ENCODE measurements around the gene PDE10A. TPM values are rescaled to one million over a fixed set of nuclear protein-coding genes. Genes with fewer than 3 reads are reported as not detected.
A peak's percentile ranks its signal among the peaks of the same experiment; 100 is the strongest.
"Not testable (repeated sequence)": the region's sequence is repeated elsewhere in the genome, so short reads cannot be mapped to it uniquely, and the experiment has no call there.

Gene PDE10A
- total and polyA plus RNA-seq, 2 of the 8 experiments (the other 6 are each of a cell fraction or from before 2014, with no cell fraction given) = 1.1 to 2.4 TPM

DNA sequence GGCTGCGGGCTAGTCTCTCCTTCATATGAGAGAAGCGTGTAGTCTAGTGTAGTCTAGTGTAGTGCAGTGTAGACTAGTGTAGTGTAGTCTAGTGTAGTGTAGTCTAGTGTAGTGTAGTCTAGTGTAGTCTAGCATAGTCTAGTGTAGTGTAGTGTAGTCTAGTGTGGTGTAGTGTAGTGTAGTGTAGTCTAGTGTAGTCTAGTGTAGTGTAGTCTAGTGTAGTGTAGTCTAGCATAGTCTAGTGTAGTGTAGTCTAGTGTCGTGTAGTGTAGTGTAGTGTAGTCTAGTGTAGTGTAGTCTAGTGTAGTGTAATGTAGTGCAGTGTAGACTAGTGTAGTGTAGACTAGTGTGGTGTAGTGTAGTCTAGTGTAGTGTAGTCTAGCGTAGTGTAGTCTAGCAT lies 44.1 kb downstream of the PDE10A start:
- not testable (repeated sequence) for H3K27me3 ChIP-seq (replicated peaks in 1 of 4; ENCODE audit: control insufficient read depth in 3 of 4, extremely low read depth in 1 of 4, insufficient read depth in 3 of 4, low read length in 3 of 4); H2BK120ac ChIP-seq (replicated peaks; ENCODE audit: low read depth, low read length)

More for the DNA sequence above, 44.1 kb downstream of the PDE10A start:
- H4K8ac ChIP-seq (ENCODE audit: extremely low read depth, insufficient read depth, low read length); CTCF ChIA-PET (ENCODE audit: partially characterized antibody); H2AFZ ChIP-seq (ENCODE audit: low read length); H4K91ac ChIP-seq (replicated peaks; ENCODE audit: insufficient read length, low read length); H4K20me1 ChIP-seq (replicated peaks in 1 of 2; ENCODE audit: control insufficient read depth in 1 of 2, insufficient read depth in 2 of 2, low read length in 2 of 2); H3K56ac ChIP-seq (replicated peaks; ENCODE audit: insufficient read length, low read depth, low read length); H3K79me2 ChIP-seq (ENCODE audit: control insufficient read depth in 1 of 2, insufficient read depth in 2 of 2, low read length in 2 of 2); H3K9me3 ChIP-seq (ENCODE audit: insufficient read depth in 2 of 2, low read depth in 1 of 2, low read length in 1 of 2); DNase-seq (ENCODE audit: low read depth in 1 of 2, low spot score in 2 of 2); H3K4me3 ChIP-seq (ENCODE audit: extremely low read depth in 1 of 4, insufficient read depth in 2 of 4, low read depth in 3 of 4, low read length in 4 of 4); H3K36me3 ChIP-seq (ENCODE audit: control insufficient read depth in 2 of 4, insufficient read depth in 4 of 4, low read length in 3 of 4); H3K4ac ChIP-seq (replicated peaks; ENCODE audit: insufficient read length, low read depth, low read length); H3K14ac ChIP-seq (ENCODE audit: insufficient read length); H3K27ac ChIP-seq (ENCODE audit: low read depth, low read length); H3K23me2 ChIP-seq (ENCODE audit: low read depth, low read length); H3K23ac ChIP-seq (ENCODE audit: insufficient read length); H3K79me1 ChIP-seq (ENCODE audit: low read depth, low read length); H3K9ac ChIP-seq (replicated peaks in 1 of 4; ENCODE audit: extremely low read depth in 1 of 4, low read depth in 3 of 4, low read length in 3 of 4); H3K4me1 ChIP-seq (replicated peaks in 1 of 4; ENCODE audit: control insufficient read depth in 3 of 4, insufficient read depth in 4 of 4, low read length in 3 of 4); H2BK20ac ChIP-seq (ENCODE audit: low read length); FAIRE-seq; H3K18ac ChIP-seq (ENCODE audit: extremely low read depth, low read length); H3K4me2 ChIP-seq (ENCODE audit: insufficient read depth in 1 of 2, low read depth in 2 of 2, low read length in 2 of 2); H2BK5ac ChIP-seq (ENCODE audit: low read depth, low read length); H4K5ac ChIP-seq (ENCODE audit: insufficient read length, low read depth, low read length); POLR2A ChIA-PET (ENCODE audit: partially characterized antibody): not testable (repeated sequence)
- Histone ChIP-seq H2AK5ac (ENCODE audit: low read depth, low read length) (0 out of 2 replicates have a peak overlapping the region, but pooled peaks have one; percentile 24), H2BK15ac (ENCODE audit: low read length) (peak overlapping the region; percentile 40; the same call in 1 of the 2 replicates), H2BK12ac (ENCODE audit: low read depth, low read length) (0 out of 2 replicates have a peak overlapping the region, but pooled peaks have one; percentile 60)
- WGBS, 2 experiments (ENCODE audit: extremely low coverage in 1 of 2, insufficient coverage in 1 of 2, insufficient read length in 1 of 2, insufficient replicate concordance in 2 of 2, low coverage in 1 of 2, low lambda C conversion rate in 2 of 2, missing lambda C conversion rate in 1 of 2) = 92% methylated on average over 4 of the region's 4 CpGs; no CpG with 5 or more reads in 1 of the 2 experiments
